Psoas muscle (tissue), 8 donors: ENCODE data around the gene NUDT22. TPM values are rescaled to one million over a fixed set of nuclear protein-coding genes. Genes with fewer than 3 reads are reported as not detected.

Experiments used
- ATAC-seq, 4 donors: fragments of 200-7000 bp; cut with Tn5 transposase; one replicate each; pipeline ENCODE4 v1.9.1; 2020; ENCODE audit warnings: moderate library complexity in 3 of 4, mild to moderate bottlenecking in 2 of 4
- DNase-seq, 2 donors: peaks; one replicate each; pipeline ENCODE4 v3.0.0-alpha.2; 2020
- H3K27ac ChIP-seq: fragments of 200-600 bp; one replicate; pipeline ENCODE4 v1.8.0; 2022
- H3K27me3 ChIP-seq, 3 donors: fragments of 200-600 bp in 1 of 3; one replicate each; pipeline versions ENCODE4 v1.6.1 to v1.8.0; 2013 to 2022; ENCODE audit warnings: low read length in 2 of 3, mild to moderate bottlenecking in 2 of 3, moderate library complexity in 1 of 3; ENCODE audit not compliant: insufficient read depth in 3 of 3
- H3K36me3 ChIP-seq, 2 donors: fragments of 200-600 bp in 1 of 2; one replicate each; pipeline versions ENCODE4 v1.6.1 to v1.8.0; 2013 to 2022; ENCODE audit warnings: low read depth in 1 of 2, mild to moderate bottlenecking in 1 of 2, moderate library complexity in 1 of 2; ENCODE audit not compliant: insufficient read depth in 1 of 2
- H3K4me1 ChIP-seq: fragments of 200-600 bp; one replicate; pipeline ENCODE4 v1.8.0; 2022
- H3K4me3 ChIP-seq: fragments of 200-600 bp; one replicate; pipeline ENCODE4 v1.8.0; 2022; ENCODE audit warnings: mild to moderate bottlenecking
- H3K9me3 ChIP-seq: fragments of 200-600 bp; one replicate; pipeline ENCODE4 v1.8.0; 2022
- CTCF ChIP-seq: fragments of 200-600 bp; IDR thresholded peaks from one replicate; pipeline ENCODE4 v1.8.0; 2022; ENCODE audit warnings: antibody characterized with exemption
- WGBS, 3 donors: extraction: QIAGEN DNeasy Blood & Tissue Kit; methylation state at CpG; one replicate each; pipeline versions ENCODE4 v1.1.6 to v1.1.7; 2013; 5-methylcytosine and 5-hydroxymethylcytosine counted together
- intact Hi-C, 2 donors: fragments of 100-400 bp; cut with DNase I; formaldehyde crosslinking; loops; one replicate each; pipeline versions ENCODE4 v1.11.0 to v1.14.2; 2022
- polyA plus RNA-seq, 3 donors: library from polyadenylated mRNA; stranded (reverse); fragments of 200-250 nt; gene quantifications; one replicate each; pipeline ENCODE4 v1.2.3, GENCODE V29; 2013
- total RNA-seq, 4 donors: library from RNA; stranded (reverse); fragmentation: NEBNext Ultra II Directional in 2 of 4; extraction: Animal tissue kit (Norgen Biotek cat#: 25700) in 2 of 4; gene quantifications; one replicate each; pipeline versions ENCODE4 v1.2.1 to v1.2.4, GENCODE V29; 2021 to 2023
- donor health status: healthy with polysubstance abuse.
- donor health status: DM: no; HTN: no; CAD: no; lungs with moderate emphysema.
- donor health status: Bipolar disorder and iron deficiency.
- donor health status: healthy.
- donor health status: DM: yes; HTN: yes; CAD: no.
- donor health status: DM: no; HTN: no; CAD: no.
- donor health status: DM: no; HTN: no; CAD: no.
- donor health status: DM: yes; HTN: yes; CAD: no.

NUDT22 gene
- total and polyA plus RNA-seq, 7 donors, result 31.6 to 59.3 (median 43.5) TPM

GRCh38 chr11:64223001-64223651 lies 2.9 kb upstream of the NUDT22 start:
- intact Hi-C loops, result no loop called here
- WGBS, 3 donors, result 31 to 44% (median 37%) methylated on average over 24 of the region's 24 CpGs
- Histone ChIP-seq H3K36me3 (peaks cover 0 to 34% of the 10 kb centered on the region in 2 donors), H3K4me3 (no peak overlapping the region), H3K27ac (peak overlapping the region; percentile 77), H3K4me1 (peaks cover 40% of the 10 kb centered on the region), H3K27me3 (no peaks in the 10 kb centered on the region), H3K9me3 (no peaks in the 10 kb centered on the region)
- TF ChIP-seq CTCF, result no peak
- DNase-seq, result peak; percentile 50 to 68
- ATAC-seq, result peak in 2 of 4 donors; percentile 14 to 36

GRCh38 chr11:64224151-64224890 lies 1.8 kb upstream of the NUDT22 start:
- H3K27ac ChIP-seq, result peak overlapping the region; percentile 91
- intact Hi-C loops, result no loop called here
- H3K9me3 ChIP-seq, result no peaks in the 10 kb centered on the region
- DNase-seq (no peak), ATAC-seq (no peak)
- H3K4me3 ChIP-seq, result peak overlapping the region; percentile 74
- WGBS, 3 donors, result 83 to 86% (median 83%) methylated on average over 17 of the region's 17 CpGs
- peaks cover 42% of the 10 kb centered on the region for H3K4me1 ChIP-seq
- H3K27me3 ChIP-seq, result no peaks in the 10 kb centered on the region
- TF ChIP-seq CTCF, result no peak
- H3K36me3 ChIP-seq, result peaks cover 0 to 32% of the 10 kb centered on the region in 2 donors

- 44 to 55% (median 48%) methylated on average over 22 of the region's 22 CpGs for WGBS, 3 donors
- Histone ChIP-seq H3K36me3 (peaks cover 0 to 29% of the 10 kb centered on the region in 2 donors), H3K27me3 (no peaks in the 10 kb centered on the region), H3K9me3 (no peaks in the 10 kb centered on the region), H3K27ac (peak overlapping the region; percentile 91), H3K4me1 (peaks cover 49% of the 10 kb centered on the region), H3K4me3 (peak overlapping the region; percentile 74)
- peak in 3 of 4 donors; percentile 1 to 3 (median 2) for ATAC-seq
- peak in 1 of 2 donors; percentile 51 for DNase-seq
- intact Hi-C loops, result loop anchor here in 1 of 2 donors (5.0 kb wide), 1 partner anchor 38 kb away; the partner anchor contains the start of gene STIP1
- no peak for TF ChIP-seq CTCF
These were observed 1.0 kb upstream of the NUDT22 start for GRCh38 chr11:64224891-64225607.

- intact Hi-C loops, result loop anchor here in 1 of 2 donors (5.0 kb wide), 1 partner anchor 39 kb away; the partner anchor contains the start of gene STIP1
These were observed 505 bp downstream of the NUDT22 start for GRCh38 chr11:64226507-64227051.

More at GRCh38 chr11:64226507-64227051, 505 bp downstream of the NUDT22 start:
- H3K36me3 ChIP-seq, result peaks cover 0 to 16% of the 10 kb centered on the region in 2 donors
- peak overlapping the region; percentile 74 for H3K4me3 ChIP-seq
- WGBS, 3 donors, result 6 to 13% (median 9%) methylated on average over 22 to 26 of the region's 26 CpGs
- peak overlapping the region; percentile 91 for H3K27ac ChIP-seq
- no peaks in the 10 kb centered on the region for H3K27me3 ChIP-seq
- no peak for TF ChIP-seq CTCF
- DNase-seq (peak; percentile 69 to 76), ATAC-seq (peak; percentile 43 to 59 (median 56))
- no peaks in the 10 kb centered on the region for H3K9me3 ChIP-seq
- peaks cover 57% of the 10 kb centered on the region for H3K4me1 ChIP-seq
